Measurements from ENCODE around the gene PRCC.
A peak's percentile ranks its signal among the peaks of the same experiment; 100 is the strongest.

The PRCC gene

DNA sequence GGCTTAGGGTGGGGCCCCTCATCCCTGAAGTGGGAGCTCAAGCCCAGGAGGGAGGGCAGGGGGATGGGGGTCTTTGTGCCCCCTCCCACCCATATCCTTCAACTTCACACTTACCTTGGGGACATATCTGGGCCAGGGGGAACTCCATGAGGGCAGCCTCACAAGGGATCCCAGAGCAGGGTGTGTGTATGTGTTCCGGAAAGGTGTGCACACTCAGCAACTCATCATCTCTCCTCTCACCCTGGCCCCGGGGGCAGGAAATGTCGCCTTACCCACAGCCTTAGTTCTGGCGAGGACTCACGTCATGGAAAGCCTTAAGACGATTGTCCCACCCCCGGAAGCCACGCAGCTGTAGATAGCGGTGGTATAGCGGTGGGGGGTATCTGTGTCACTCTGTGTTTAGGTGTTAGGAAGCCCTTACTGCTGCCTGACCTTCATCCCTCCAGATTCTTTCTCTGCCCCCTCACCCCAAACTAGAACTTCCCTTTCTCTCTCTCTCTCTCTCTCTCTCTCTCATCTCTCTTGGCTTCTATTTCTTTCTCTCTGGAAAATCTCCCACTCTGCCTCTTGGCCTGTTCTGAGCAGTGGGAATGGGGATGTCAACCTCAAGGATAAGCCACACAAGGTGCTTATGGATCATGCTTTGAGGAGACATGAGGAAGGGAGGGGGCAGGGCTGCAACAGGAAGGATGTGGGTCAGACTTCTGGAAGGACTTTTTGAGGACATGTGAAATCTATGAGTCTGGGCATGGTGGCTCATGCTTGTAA lies 49.4 kb downstream of the PRCC start, which contains the start of gene SH2D2A:
TSS of gene SH2D2A (minus strand) at position 288 of the 768 bp plus-strand sequence. CDS start at position 148, 140 bp downstream.
- DNase-seq (ENCODE audit: low read depth) = peak; percentile 43
- TF ChIP-seq, protein P1, sequence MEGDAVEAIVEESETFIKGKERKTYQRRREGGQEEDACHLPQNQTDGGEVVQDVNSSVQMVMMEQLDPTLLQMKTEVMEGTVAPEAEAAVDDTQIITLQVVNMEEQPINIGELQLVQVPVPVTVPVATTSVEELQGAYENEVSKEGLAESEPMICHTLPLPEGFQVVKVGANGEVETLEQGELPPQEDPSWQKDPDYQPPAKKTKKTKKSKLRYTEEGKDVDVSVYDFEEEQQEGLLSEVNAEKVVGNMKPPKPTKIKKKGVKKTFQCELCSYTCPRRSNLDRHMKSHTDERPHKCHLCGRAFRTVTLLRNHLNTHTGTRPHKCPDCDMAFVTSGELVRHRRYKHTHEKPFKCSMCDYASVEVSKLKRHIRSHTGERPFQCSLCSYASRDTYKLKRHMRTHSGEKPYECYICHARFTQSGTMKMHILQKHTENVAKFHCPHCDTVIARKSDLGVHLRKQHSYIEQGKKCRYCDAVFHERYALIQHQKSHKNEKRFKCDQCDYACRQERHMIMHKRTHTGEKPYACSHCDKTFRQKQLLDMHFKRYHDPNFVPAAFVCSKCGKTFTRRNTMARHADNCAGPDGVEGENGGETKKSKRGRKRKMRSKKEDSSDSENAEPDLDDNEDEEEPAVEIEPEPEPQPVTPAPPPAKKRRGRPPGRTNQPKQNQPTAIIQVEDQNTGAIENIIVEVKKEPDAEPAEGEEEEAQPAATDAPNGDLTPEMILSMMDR (conservative IDR thresholded peaks at IDR 0.05; ENCODE audit: control insufficient read depth, insufficient read depth, low read depth, low read length) = no peak
- no peak within 1 kb of the TSS for H3K4me3 ChIP-seq (ENCODE audit: control insufficient read depth, low read depth, low read length)

DNA sequence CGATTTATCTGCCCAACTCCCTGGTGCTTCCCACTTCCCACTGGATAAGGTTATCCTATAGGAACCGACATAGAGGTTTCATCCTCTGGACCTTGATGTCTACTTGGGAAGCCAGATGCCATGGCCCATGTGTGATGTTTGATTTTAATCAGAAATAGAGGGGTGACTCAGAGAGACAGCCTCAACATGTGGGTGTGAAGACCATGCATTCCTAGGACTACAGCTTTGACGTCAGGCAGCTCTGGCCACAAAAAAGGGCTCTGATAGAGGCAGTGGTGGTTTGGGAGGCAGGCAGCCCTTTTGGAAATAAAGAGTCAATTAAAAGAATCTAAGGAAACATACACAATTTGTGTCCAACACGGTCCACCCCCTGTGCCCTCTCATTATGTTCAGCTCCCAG lies 54.5 kb downstream of the PRCC start:
- no peak overlapping the region for H3K4me3 ChIP-seq (ENCODE audit: control insufficient read depth, low read depth, low read length)
- TF ChIP-seq, protein P1 (conservative IDR thresholded peaks at IDR 0.05; ENCODE audit: control insufficient read depth, insufficient read depth, low read depth, low read length) = no peak
- peak; percentile 70 for DNase-seq (ENCODE audit: low read depth)

- TF ChIP-seq, protein P1 (conservative IDR thresholded peaks at IDR 0.05; ENCODE audit: control insufficient read depth, insufficient read depth, low read depth, low read length) = no peak
- H3K4me3 ChIP-seq (ENCODE audit: control insufficient read depth, low read depth, low read length) = no peak overlapping the region
- DNase-seq (ENCODE audit: low read depth) = no peak
These were observed 55.3 kb downstream of the PRCC start for GRCh38 chr1:156822680-156823079.

DNA sequence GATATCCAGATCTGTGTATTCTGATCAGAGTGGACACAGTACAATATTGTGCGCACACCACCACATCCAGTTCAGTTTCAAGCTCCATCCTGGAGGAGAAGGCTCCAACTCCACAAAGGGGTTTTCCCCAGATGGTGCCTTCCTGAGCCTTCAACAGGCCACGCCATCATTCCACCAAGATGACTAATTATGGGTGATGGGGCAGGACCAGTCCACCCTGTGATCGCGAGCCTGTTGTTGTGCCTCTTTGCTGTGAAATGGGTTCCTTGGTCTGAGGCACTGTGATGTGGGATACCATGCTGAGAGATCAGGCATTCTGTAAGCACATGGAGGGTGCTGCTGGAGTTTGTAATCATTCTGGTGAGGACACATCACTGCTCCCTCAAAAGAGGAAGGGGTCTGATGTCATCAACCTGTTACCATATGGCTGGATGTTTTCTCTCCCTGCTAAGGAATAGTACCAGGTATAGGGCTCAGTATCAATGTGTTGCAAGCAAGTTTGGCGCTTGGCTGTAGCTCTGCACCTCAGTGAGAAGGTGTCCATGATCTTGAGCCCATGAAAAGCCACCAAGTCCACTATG lies 56.0 kb downstream of the PRCC start:
- TF ChIP-seq, protein P1 (conservative IDR thresholded peaks at IDR 0.05; ENCODE audit: control insufficient read depth, insufficient read depth, low read depth, low read length) = no peak
- DNase-seq (ENCODE audit: low read depth) = no peak
- H3K4me3 ChIP-seq (ENCODE audit: control insufficient read depth, low read depth, low read length) = no peak overlapping the region

DNA sequence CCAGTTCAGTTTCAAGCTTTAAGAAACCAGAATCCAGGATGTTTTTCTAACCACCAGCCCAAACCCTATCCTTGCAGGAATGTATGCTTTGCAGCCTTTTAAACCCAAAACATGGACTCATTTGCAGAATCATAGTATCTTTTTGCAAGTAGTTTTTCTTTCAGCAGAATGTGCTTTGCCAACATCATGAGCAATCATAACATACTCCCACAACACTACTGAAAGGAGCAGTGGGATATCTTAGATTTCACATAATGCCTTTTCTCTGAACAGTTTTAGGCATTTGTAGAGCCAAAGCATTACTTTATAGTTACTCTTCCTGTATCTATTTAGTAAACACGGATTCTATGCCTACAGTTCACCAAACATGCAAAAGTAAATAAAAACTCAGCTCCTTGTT lies 59.3 kb downstream of the PRCC start:
- DNase-seq (ENCODE audit: low read depth) = peak; percentile 7
- no peak overlapping the region for H3K4me3 ChIP-seq (ENCODE audit: control insufficient read depth, low read depth, low read length)
- TF ChIP-seq, protein P1 (conservative IDR thresholded peaks at IDR 0.05; ENCODE audit: control insufficient read depth, insufficient read depth, low read depth, low read length) = no peak

GRCh38 chr1:156828400-156829124 lies 61.2 kb downstream of the PRCC start:
- no peak overlapping the region for H3K4me3 ChIP-seq (ENCODE audit: control insufficient read depth, low read depth, low read length)
- DNase-seq (ENCODE audit: low read depth) = no peak
- TF ChIP-seq, protein P1 (conservative IDR thresholded peaks at IDR 0.05; ENCODE audit: control insufficient read depth, insufficient read depth, low read depth, low read length) = no peak

All from fibroblast of mammary gland (primary cell).